HepG2 (cell line): ENCODE measurements around the gene CD163. TPM values are rescaled to one million over a fixed set of nuclear protein-coding genes. Genes with fewer than 3 reads are reported as not detected.

ENCODE experiments used
- ATAC-seq: fragments of 200-7000 bp; cut with Tn5 transposase; 3 replicates; pipeline ENCODE4 v1.9.1; 2020; ENCODE audit warnings: mild to moderate bottlenecking, moderate library complexity
- BruUV-seq: library from RNA; stranded (reverse); fragments of 400-500 nt; replicated peaks from 2 replicates; lab custom pipeline; 2021; lab: Mats Ljungman, UMichigan
- CTCF ChIA-PET: fragments of 300-600 bp; formaldehyde crosslinking; extraction: SDS; loops from one replicate; lab custom pipeline; 2021; ENCODE audit warnings: low total read pairs, inconsistent platforms, low intra/inter-chr PET ratio; lab: Yijun Ruan, JAX
- POLR2A ChIA-PET: fragments of 350-600 bp; sonication (Branson Sonifier 250); formaldehyde crosslinking; loops from one replicate; lab custom pipeline; 2020; ENCODE audit warnings: antibody characterized with exemption, inconsistent platforms; lab: Yijun Ruan, JAX
- DNase-seq: peaks from one replicate; pipeline ENCODE4 v3.0.0-alpha.2; 2015; ENCODE audit warnings: low spot score
- FAIRE-seq: peaks from 3 replicates; lab custom pipeline; 2011; peaks lifted over from hg19 to GRCh38; lab: Jason Lieb, UNC
- H2AFZ ChIP-seq: one replicate; pipeline ENCODE4 v1.6.1; 2011; ENCODE audit warnings: low read length, inconsistent platforms
- H3K27ac ChIP-seq: fragments of 300-600 bp; 3 replicates; pipeline ENCODE4 v1.8.0; 2011; ENCODE audit warnings: mixed run types, mild to moderate bottlenecking, mixed read lengths, low read length, inconsistent platforms; ENCODE audit not compliant: insufficient read depth; ENCODE audit errors: extremely low read length
- H3K27me3 ChIP-seq, 2 experiments: fragments of 200-600 bp in 1 of 2; 2 replicates in 1 of 2; 3 replicates in 1 of 2; pipeline versions ENCODE4 v1.6.0 to v1.8.0; 2011; ENCODE audit warnings: low read length in 2 of 2, mild to moderate bottlenecking in 2 of 2, moderate library complexity in 2 of 2, inconsistent platforms in 1 of 2; ENCODE audit not compliant: insufficient read depth in 2 of 2, control insufficient read depth in 1 of 2
- H3K36me3 ChIP-seq, 2 experiments: fragments of 200-600 bp in 1 of 2; replicated peaks in 1 of 2; 2 replicates in 1 of 2; 3 replicates in 1 of 2; pipeline versions ENCODE4 v1.5.1 to v1.8.0; 2011; ENCODE audit warnings: low read length in 2 of 2, inconsistent platforms in 1 of 2; ENCODE audit not compliant: insufficient read depth in 2 of 2, control insufficient read depth in 1 of 2
- H3K4me1 ChIP-seq: 2 replicates; pipeline ENCODE4 v1.5.1; 2012; ENCODE audit warnings: low read length, inconsistent platforms; ENCODE audit not compliant: insufficient read depth
- H3K4me2 ChIP-seq: 2 replicates; pipeline ENCODE4 v1.6.0; 2011; ENCODE audit warnings: low read depth, low read length, inconsistent platforms
- H3K4me3 ChIP-seq, 3 experiments: fragments of 200-600 bp in 1 of 3; sonication (generic), shearing (Covaris generic) in 1 of 3; replicated peaks in 1 of 3; 2 replicates each; pipeline ENCODE4 v1.5.1; 2011 to 2016; ENCODE audit warnings: low read length in 3 of 3, inconsistent platforms in 2 of 3, low read depth in 2 of 3, mild to moderate bottlenecking in 2 of 3, control low read depth in 1 of 3, mixed read lengths in 1 of 3; ENCODE audit not compliant: insufficient read depth in 1 of 3
- H3K79me2 ChIP-seq: one replicate; pipeline ENCODE4 v1.6.1; 2011; ENCODE audit warnings: low read length, inconsistent platforms; ENCODE audit not compliant: insufficient read depth
- H3K9ac ChIP-seq: 2 replicates; pipeline ENCODE4 v1.6.0; 2011; ENCODE audit warnings: mild to moderate bottlenecking, low read depth, low read length, inconsistent platforms; ENCODE audit not compliant: insufficient read depth
- H3K9me3 ChIP-seq: 2 replicates; pipeline ENCODE4 v1.5.1; 2012; ENCODE audit warnings: mild to moderate bottlenecking, low read length
- H4K20me1 ChIP-seq: 2 replicates; pipeline ENCODE4 v1.6.0; 2011; ENCODE audit warnings: inconsistent platforms, mild to moderate bottlenecking, low read length, moderate library complexity; ENCODE audit not compliant: insufficient read depth
- CBX2 ChIP-seq, 2 experiments: fragments of 200-600 bp in 1 of 2; sonication (generic); formaldehyde crosslinking in 1 of 2; IDR thresholded peaks; 2 replicates each; pipeline versions ENCODE4 v1.7.0 to v1.8.1; 2018 to 2022; ENCODE audit warnings: low read depth in 2 of 2, low read length in 1 of 2, mild to moderate bottlenecking in 1 of 2, missing genetic modification reagents in 1 of 2
- ELF3 ChIP-seq: IDR thresholded peaks from 2 replicates; pipeline ENCODE4 v1.6.1; 2016; ENCODE audit warnings: missing genetic modification reagents, missing compliant biosample characterization
- PLRG1 ChIP-seq: fragments of 450-650 bp; conservative IDR thresholded peaks from 2 replicates; pipeline ENCODE4 v1.6.1; 2016
- ZMAT3 ChIP-seq: sonication (generic); formaldehyde crosslinking; conservative IDR thresholded peaks from 2 replicates; pipeline ENCODE4 v1.7.0; 2021; ENCODE audit warnings: missing genetic modification reagents
- ZNF460 ChIP-seq: sonication (generic); formaldehyde crosslinking; IDR thresholded peaks from 2 replicates; pipeline ENCODE4 v1.5.1; 2020; ENCODE audit warnings: missing genetic modification reagents, mild to moderate bottlenecking, borderline replicate concordance
- WGBS: methylation state at CpG from one replicate; pipeline ENCODE4 v1.1.6; 2017; ENCODE audit warnings: low lambda C conversion rate; 5-methylcytosine and 5-hydroxymethylcytosine counted together
- in situ Hi-C: cut with HindIII; loops from 2 replicates; pipeline ENCODE4 v1.10.0; 2017; ENCODE audit warnings: low pct_unique_long_range_greater_than_20kb; ENCODE audit not compliant: extremely low pct_ligation_motif_present
- intact Hi-C: fragments of 100-400 bp; cut with micrococcal nuclease; formaldehyde crosslinking; loops from one replicate; pipeline ENCODE4 v1.10.0; 2022; ENCODE audit not compliant: unreplicated experiment
- polyA plus RNA-seq, 8 experiments: library from polyadenylated mRNA; depleted of rRNA in 3 of 8; stranded (reverse) in 7 of 8; unstranded in 1 of 8; fragments of >200 nt; fragmentation: Illumina TruSeq in 4 of 8; extraction: Trizol in 4 of 8; gene quantifications; 2 replicates each; pipeline versions ENCODE4 v1.2.1 to v1.2.3, GENCODE V29; 2011 to 2016; ENCODE audit warnings: low read depth in 4 of 8, missing spikeins in 1 of 8, mixed read lengths in 1 of 8; ENCODE audit not compliant: insufficient read depth in 1 of 8
- total RNA-seq, 5 experiments: library from RNA; depleted of rRNA; stranded (reverse); fragments of >200 nt; fragmentation: Illumina TruSeq; extraction: Trizol; gene quantifications; 2 replicates each; pipeline ENCODE4 v1.2.3, GENCODE V29; 2016; ENCODE audit warnings: low read depth in 1 of 5
- TF ChIP-seq, protein P1 (sequence below), 2 experiments: IDR thresholded peaks; 2 replicates each; pipeline ENCODE4 v1.6.1; 2011 to 2012; ENCODE audit warnings: low read length in 2 of 2, borderline replicate concordance in 1 of 2, low read depth in 1 of 2, mild to moderate bottlenecking in 1 of 2, moderate library complexity in 1 of 2
- TF ChIP-seq, protein P2 (sequence below): sonication (generic); formaldehyde crosslinking; IDR thresholded peaks from 2 replicates; pipeline ENCODE4 v1.4.0; 2020; ENCODE audit warnings: missing genetic modification reagents
- TF ChIP-seq, protein P3 (sequence below): sonication (generic); formaldehyde crosslinking; IDR thresholded peaks from 2 replicates; pipeline ENCODE4 v1.4.0; 2020; ENCODE audit warnings: missing genetic modification reagents

CD163 gene
- total and polyA plus RNA-seq, 2 of the 13 experiments (the other 11 are each of a cell fraction or from before 2014, with no cell fraction given) = not detected

DNA sequence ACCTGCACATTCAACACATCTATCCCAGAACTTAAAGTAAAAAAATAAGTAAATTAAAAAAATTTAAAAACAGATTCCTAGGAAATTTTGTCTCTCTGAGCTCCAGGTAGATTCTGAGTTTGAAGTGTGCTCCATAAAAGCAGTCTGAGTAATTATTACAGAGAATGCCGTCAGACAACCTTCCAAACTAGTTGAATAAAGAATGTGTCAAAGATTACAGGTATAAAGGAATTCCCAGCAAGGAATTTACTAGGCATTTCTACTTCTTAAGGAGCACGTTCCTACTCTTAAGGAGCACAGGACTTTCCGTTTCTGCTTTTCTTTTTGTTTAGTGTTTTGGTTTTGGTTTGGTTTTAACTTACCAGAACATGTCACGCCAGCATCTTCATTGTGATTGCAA lies 7.1 kb downstream of the CD163 start:
- H3K9ac ChIP-seq = no peak overlapping the region
- intact Hi-C loops = no loop called here

More for the DNA sequence above, 7.1 kb downstream of the CD163 start:
- H3K79me2 ChIP-seq = no peaks in the 10 kb centered on the region
- no peak overlapping the region for H3K27ac ChIP-seq
- H3K4me3 ChIP-seq = no peak overlapping the region
- POLR2A ChIA-PET = no interaction called here
- no peak overlapping the region for H3K4me2 ChIP-seq
- no peaks in the 10 kb centered on the region for H3K36me3 ChIP-seq
- no peaks in the 10 kb centered on the region for H3K9me3 ChIP-seq
- TF ChIP-seq CBX2 (IDR thresholded peaks at IDR 0.05; ENCODE audit: low read depth, low read length) = no peak
- no peak for TF ChIP-seq CBX2 (CRISPR knock-in tag; IDR thresholded peaks at IDR 0.05; ENCODE audit: low read depth)
- TF ChIP-seq, protein P1, sequence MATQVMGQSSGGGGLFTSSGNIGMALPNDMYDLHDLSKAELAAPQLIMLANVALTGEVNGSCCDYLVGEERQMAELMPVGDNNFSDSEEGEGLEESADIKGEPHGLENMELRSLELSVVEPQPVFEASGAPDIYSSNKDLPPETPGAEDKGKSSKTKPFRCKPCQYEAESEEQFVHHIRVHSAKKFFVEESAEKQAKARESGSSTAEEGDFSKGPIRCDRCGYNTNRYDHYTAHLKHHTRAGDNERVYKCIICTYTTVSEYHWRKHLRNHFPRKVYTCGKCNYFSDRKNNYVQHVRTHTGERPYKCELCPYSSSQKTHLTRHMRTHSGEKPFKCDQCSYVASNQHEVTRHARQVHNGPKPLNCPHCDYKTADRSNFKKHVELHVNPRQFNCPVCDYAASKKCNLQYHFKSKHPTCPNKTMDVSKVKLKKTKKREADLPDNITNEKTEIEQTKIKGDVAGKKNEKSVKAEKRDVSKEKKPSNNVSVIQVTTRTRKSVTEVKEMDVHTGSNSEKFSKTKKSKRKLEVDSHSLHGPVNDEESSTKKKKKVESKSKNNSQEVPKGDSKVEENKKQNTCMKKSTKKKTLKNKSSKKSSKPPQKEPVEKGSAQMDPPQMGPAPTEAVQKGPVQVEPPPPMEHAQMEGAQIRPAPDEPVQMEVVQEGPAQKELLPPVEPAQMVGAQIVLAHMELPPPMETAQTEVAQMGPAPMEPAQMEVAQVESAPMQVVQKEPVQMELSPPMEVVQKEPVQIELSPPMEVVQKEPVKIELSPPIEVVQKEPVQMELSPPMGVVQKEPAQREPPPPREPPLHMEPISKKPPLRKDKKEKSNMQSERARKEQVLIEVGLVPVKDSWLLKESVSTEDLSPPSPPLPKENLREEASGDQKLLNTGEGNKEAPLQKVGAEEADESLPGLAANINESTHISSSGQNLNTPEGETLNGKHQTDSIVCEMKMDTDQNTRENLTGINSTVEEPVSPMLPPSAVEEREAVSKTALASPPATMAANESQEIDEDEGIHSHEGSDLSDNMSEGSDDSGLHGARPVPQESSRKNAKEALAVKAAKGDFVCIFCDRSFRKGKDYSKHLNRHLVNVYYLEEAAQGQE (IDR thresholded peaks at IDR 0.05; ENCODE audit: borderline replicate concordance in 1 of 2, low read depth in 1 of 2, low read length in 2 of 2) = no peak
- no peak for TF ChIP-seq ZNF460 (CRISPR knock-in tag)
- TF ChIP-seq, protein P2, sequence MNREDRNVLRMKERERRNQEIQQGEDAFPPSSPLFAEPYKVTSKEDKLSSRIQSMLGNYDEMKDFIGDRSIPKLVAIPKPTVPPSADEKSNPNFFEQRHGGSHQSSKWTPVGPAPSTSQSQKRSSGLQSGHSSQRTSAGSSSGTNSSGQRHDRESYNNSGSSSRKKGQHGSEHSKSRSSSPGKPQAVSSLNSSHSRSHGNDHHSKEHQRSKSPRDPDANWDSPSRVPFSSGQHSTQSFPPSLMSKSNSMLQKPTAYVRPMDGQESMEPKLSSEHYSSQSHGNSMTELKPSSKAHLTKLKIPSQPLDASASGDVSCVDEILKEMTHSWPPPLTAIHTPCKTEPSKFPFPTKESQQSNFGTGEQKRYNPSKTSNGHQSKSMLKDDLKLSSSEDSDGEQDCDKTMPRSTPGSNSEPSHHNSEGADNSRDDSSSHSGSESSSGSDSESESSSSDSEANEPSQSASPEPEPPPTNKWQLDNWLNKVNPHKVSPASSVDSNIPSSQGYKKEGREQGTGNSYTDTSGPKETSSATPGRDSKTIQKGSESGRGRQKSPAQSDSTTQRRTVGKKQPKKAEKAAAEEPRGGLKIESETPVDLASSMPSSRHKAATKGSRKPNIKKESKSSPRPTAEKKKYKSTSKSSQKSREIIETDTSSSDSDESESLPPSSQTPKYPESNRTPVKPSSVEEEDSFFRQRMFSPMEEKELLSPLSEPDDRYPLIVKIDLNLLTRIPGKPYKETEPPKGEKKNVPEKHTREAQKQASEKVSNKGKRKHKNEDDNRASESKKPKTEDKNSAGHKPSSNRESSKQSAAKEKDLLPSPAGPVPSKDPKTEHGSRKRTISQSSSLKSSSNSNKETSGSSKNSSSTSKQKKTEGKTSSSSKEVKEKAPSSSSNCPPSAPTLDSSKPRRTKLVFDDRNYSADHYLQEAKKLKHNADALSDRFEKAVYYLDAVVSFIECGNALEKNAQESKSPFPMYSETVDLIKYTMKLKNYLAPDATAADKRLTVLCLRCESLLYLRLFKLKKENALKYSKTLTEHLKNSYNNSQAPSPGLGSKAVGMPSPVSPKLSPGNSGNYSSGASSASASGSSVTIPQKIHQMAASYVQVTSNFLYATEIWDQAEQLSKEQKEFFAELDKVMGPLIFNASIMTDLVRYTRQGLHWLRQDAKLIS (CRISPR knock-in tag) = no peak
- TF ChIP-seq, protein P3, sequence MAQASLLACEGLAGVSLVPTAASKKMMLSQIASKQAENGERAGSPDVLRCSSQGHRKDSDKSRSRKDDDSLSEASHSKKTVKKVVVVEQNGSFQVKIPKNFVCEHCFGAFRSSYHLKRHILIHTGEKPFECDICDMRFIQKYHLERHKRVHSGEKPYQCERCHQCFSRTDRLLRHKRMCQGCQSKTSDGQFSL (CRISPR knock-in tag) = no peak
- no peak for TF ChIP-seq PLRG1
- TF ChIP-seq ZMAT3 (CRISPR knock-in tag) = no peak
- TF ChIP-seq ELF3 = no peak
- H4K20me1 ChIP-seq = no peaks in the 10 kb centered on the region
- peaks cover 8% of the 10 kb centered on the region for H3K4me1 ChIP-seq
- CTCF ChIA-PET = no interaction called here
- FAIRE-seq (no peak), ATAC-seq (no peak), DNase-seq (no peak)
- no peak overlapping the region for H2AFZ ChIP-seq
- no TSS peak for BruUV-seq
- in situ Hi-C loops = no loop called here
- WGBS = 16% methylated on average over 4 of the region's 4 CpGs
- no peaks in the 10 kb centered on the region; a peak in 1 of 5 replicates for H3K27me3 ChIP-seq
